ENCODE measurements around the gene RAB3D.
"Not testable (repeated sequence)": the region's sequence is repeated elsewhere in the genome, so short reads cannot be mapped to it uniquely, and the experiment has no call there.

RAB3D gene

GRCh38 chr19:11365557-11366117 is 26.2 kb upstream of the RAB3D start:
- DNase-seq (ENCODE audit: low read depth), result no peak

GRCh38 chr19:11364935-11365334 is 25.5 kb upstream of the RAB3D start:
- no peak for DNase-seq (ENCODE audit: low read depth)

GRCh38 chr19:11364296-11364904 is 24.9 kb upstream of the RAB3D start:
- no peak for DNase-seq (ENCODE audit: low read depth)

GRCh38 chr19:11363881-11364280 is 24.4 kb upstream of the RAB3D start:
- DNase-seq (ENCODE audit: low read depth), result no peak

- no peak for DNase-seq (ENCODE audit: low read depth)
Observed at GRCh38 chr19:11361771-11362731, 22.6 kb upstream of the RAB3D start.

- no peak for DNase-seq (ENCODE audit: low read depth)
Observed at GRCh38 chr19:11361037-11361770, 21.7 kb upstream of the RAB3D start.

GRCh38 chr19:11359421-11359820 is 20.0 kb upstream of the RAB3D start:
- DNase-seq (ENCODE audit: low read depth), result no peak

- DNase-seq (ENCODE audit: low read depth), result no peak
Observed at GRCh38 chr19:11356676-11357550, 17.5 kb upstream of the RAB3D start.

GRCh38 chr19:11356074-11356397 is 16.6 kb upstream of the RAB3D start:
- DNase-seq (ENCODE audit: low read depth), result no peak

- DNase-seq (ENCODE audit: low read depth), result peak; percentile 70
Observed at GRCh38 chr19:11355160-11356073, 16.0 kb upstream of the RAB3D start, which contains the start of gene PLPPR2. Gene PLPPR2, plus strand, starts transcription at chr19:11355432. Its CDS starts 2,242 bp downstream, at chr19:11357674.

- DNase-seq (ENCODE audit: low read depth), result not testable (repeated sequence)
Observed at GRCh38 chr19:11354102-11354501, 14.6 kb upstream of the RAB3D start.

- no peak for DNase-seq (ENCODE audit: low read depth)
Observed at GRCh38 chr19:11349171-11349570, 9.7 kb upstream of the RAB3D start.

GRCh38 chr19:11347546-11348039 is 8.1 kb upstream of the RAB3D start:
- DNase-seq (ENCODE audit: low read depth), result no peak

GRCh38 chr19:11346104-11346940 is 6.9 kb upstream of the RAB3D start, which contains the start of the genes CCDC159 and TMEM205:
Gene CCDC159, plus strand, starts transcription at chr19:11346519. Its CDS starts 88 bp downstream, at chr19:11346607.
Gene TMEM205, minus strand, starts transcription at chr19:11346268. Its CDS starts 649 bp downstream, at chr19:11345619.
- peak; percentile 98 for DNase-seq (ENCODE audit: low read depth)

GRCh38 chr19:11345122-11345803 is 5.8 kb upstream of the RAB3D start:
- no peak for DNase-seq (ENCODE audit: low read depth)

- DNase-seq (ENCODE audit: low read depth), result no peak
Observed at GRCh38 chr19:11342429-11342828, 3.0 kb upstream of the RAB3D start.

GRCh38 chr19:11340099-11340467 is 626 bp upstream of the RAB3D start:
- DNase-seq (ENCODE audit: low read depth), result not testable (repeated sequence)

GRCh38 chr19:11338569-11339253 is 746 bp downstream of the RAB3D start:
- DNase-seq (ENCODE audit: low read depth), result no peak
